HG02970 (cell line): ENCODE data around the gene SLF2.

Experiments
- ATAC-seq: cut with Tn5 transposase; IDR thresholded peaks from one replicate; pipeline ENCODE4 v1.9.1; 2021; ENCODE audit warnings: mild to moderate bottlenecking, moderate library complexity, moderate number of reproducible peaks; ENCODE audit not compliant: unreplicated experiment, low FRiP score

The SLF2 gene

GRCh38 chr10:100977436-100977835 lies 64.7 kb downstream of the SLF2 start:
- ATAC-seq: no peak

- no peak for ATAC-seq
Observed at GRCh38 chr10:100978121-100978900, 65.5 kb downstream of the SLF2 start.

- no peak for ATAC-seq
Observed at GRCh38 chr10:100978901-100979195, 66.1 kb downstream of the SLF2 start.

- ATAC-seq: no peak
Observed at GRCh38 chr10:100979791-100980272, 67.1 kb downstream of the SLF2 start.

GRCh38 chr10:100980311-100980710 lies 67.5 kb downstream of the SLF2 start:
- ATAC-seq: no peak

GRCh38 chr10:100980711-100981110 lies 67.9 kb downstream of the SLF2 start:
- no peak for ATAC-seq

GRCh38 chr10:100981178-100981772 lies 68.5 kb downstream of the SLF2 start:
- ATAC-seq: no peak

- ATAC-seq: no peak
Observed at GRCh38 chr10:100982916-100983830, 70.4 kb downstream of the SLF2 start.

- no peak for ATAC-seq
Observed at GRCh38 chr10:100983868-100984671, 71.3 kb downstream of the SLF2 start.

- no peak for ATAC-seq
Observed at GRCh38 chr10:100984672-100985177, 72.0 kb downstream of the SLF2 start.

GRCh38 chr10:100985336-100985735 lies 72.6 kb downstream of the SLF2 start:
- ATAC-seq: no peak

GRCh38 chr10:100986623-100986951 lies 73.8 kb downstream of the SLF2 start:
- no peak for ATAC-seq

- ATAC-seq: no peak
Observed at GRCh38 chr10:100986952-100987684, 74.4 kb downstream of the SLF2 start, which contains the start of the genes MRPL43 and TWNK. Gene MRPL43, minus strand, starts transcription at chr10:100987497. Its CDS starts 54 bp downstream, at chr10:100987443. Gene TWNK, plus strand, starts transcription at chr10:100987543. Its CDS starts 668 bp downstream, at chr10:100988211.

GRCh38 chr10:100987685-100988049 lies 74.9 kb downstream of the SLF2 start:
- no peak for ATAC-seq

GRCh38 chr10:100988166-100988565 lies 75.4 kb downstream of the SLF2 start:
- ATAC-seq: no peak

- ATAC-seq: no peak
Observed at GRCh38 chr10:100989088-100989487, 76.3 kb downstream of the SLF2 start.

- ATAC-seq: no peak
Observed at GRCh38 chr10:100993986-100994708, 81.4 kb downstream of the SLF2 start.

- no peak for ATAC-seq
Observed at GRCh38 chr10:100995181-100995580, 82.4 kb downstream of the SLF2 start.
